HEK293 (cell line): Measurements from ENCODE around the gene SYNPO2.

ENCODE experiments used
- CTCF ChIP-seq: fragments of 450-650 bp; formaldehyde crosslinking; IDR thresholded peaks from 2 replicates; pipeline ENCODE4 v1.5.1; 2016; ENCODE audit warnings: missing biosample characterization, missing genetic modification characterization
- GLI4 ChIP-seq: fragments of 450-650 bp; formaldehyde crosslinking; IDR thresholded peaks from 2 replicates; pipeline ENCODE4 v1.5.1; 2016; ENCODE audit warnings: missing biosample characterization, missing genetic modification characterization
- KLF10 ChIP-seq: fragments of 450-650 bp; IDR thresholded peaks from 2 replicates; pipeline ENCODE4 v1.5.1; 2018; ENCODE audit warnings: missing biosample characterization, mild to moderate bottlenecking, missing genetic modification characterization
- KLF9 ChIP-seq: fragments of 450-650 bp; formaldehyde crosslinking; IDR thresholded peaks from 2 replicates; pipeline ENCODE4 v1.5.1; 2016; ENCODE audit warnings: missing biosample characterization, missing genetic modification characterization, low read depth
- SALL2 ChIP-seq: fragments of 450-650 bp; formaldehyde crosslinking; IDR thresholded peaks from 2 replicates; pipeline ENCODE4 v1.5.0; 2017; ENCODE audit warnings: missing biosample characterization, mild to moderate bottlenecking, missing genetic modification characterization, borderline replicate concordance
- SP2 ChIP-seq: fragments of 450-650 bp; formaldehyde crosslinking; IDR thresholded peaks from 2 replicates; pipeline ENCODE4 v1.5.1; 2016; ENCODE audit warnings: missing biosample characterization, missing genetic modification characterization
- ZEB2 ChIP-seq: fragments of 450-650 bp; formaldehyde crosslinking; IDR thresholded peaks from 2 replicates; pipeline ENCODE4 v1.5.1; 2016; ENCODE audit warnings: missing biosample characterization, missing genetic modification characterization
- ZFP3 ChIP-seq: fragments of 450-650 bp; formaldehyde crosslinking; IDR thresholded peaks from 2 replicates; pipeline ENCODE4 v1.5.1; 2016; ENCODE audit warnings: low read depth, missing biosample characterization, missing genetic modification characterization
- ZNF133 ChIP-seq: fragments of 450-650 bp; formaldehyde crosslinking; IDR thresholded peaks from 2 replicates; pipeline ENCODE4 v1.5.1; 2016; ENCODE audit warnings: missing biosample characterization, missing genetic modification characterization
- ZNF184 ChIP-seq: fragments of 450-650 bp; IDR thresholded peaks from 2 replicates; pipeline ENCODE4 v1.5.1; 2018; ENCODE audit warnings: missing biosample characterization, mild to moderate bottlenecking, missing genetic modification characterization
- ZNF274 ChIP-seq, 2 experiments: fragments of 200-500 bp in 1 of 2; fragments of 450-650 bp in 1 of 2; sonication (Bioruptor generic) in 1 of 2; formaldehyde crosslinking in 1 of 2; IDR thresholded peaks; 2 replicates each; pipeline versions ENCODE4 v1.5.1 to v1.6.1; 2014 to 2016; ENCODE audit warnings: borderline replicate concordance in 1 of 2, inconsistent platforms in 1 of 2, low read length in 1 of 2, missing biosample characterization in 1 of 2, missing genetic modification characterization in 1 of 2
- ZNF350 ChIP-seq: fragments of 450-650 bp; formaldehyde crosslinking; IDR thresholded peaks from 2 replicates; pipeline ENCODE4 v1.5.0; 2017; ENCODE audit warnings: missing biosample characterization, mild to moderate bottlenecking, missing genetic modification characterization

- no peak for TF ChIP-seq ZNF133 (tag by site-specific recombination)
- TF ChIP-seq ZFP3 (tag by site-specific recombination), result no peak
- no peak for TF ChIP-seq ZNF350 (tag by site-specific recombination)
- no peak for TF ChIP-seq CTCF (tag by site-specific recombination)
- TF ChIP-seq GLI4 (tag by site-specific recombination), result no peak
- TF ChIP-seq ZNF184 (tag by site-specific recombination), result no peak
- no peak for TF ChIP-seq ZNF274 (IDR thresholded peaks at IDR 0.05; ENCODE audit: low read length)
- no peak for TF ChIP-seq ZNF274 (tag by site-specific recombination; IDR thresholded peaks at IDR 0.05; ENCODE audit: borderline replicate concordance)
- no peak for TF ChIP-seq KLF10 (tag by site-specific recombination)
- TF ChIP-seq KLF9 (tag by site-specific recombination), result no peak
- TF ChIP-seq SALL2 (tag by site-specific recombination), result no peak
- no peak for TF ChIP-seq ZEB2 (tag by site-specific recombination)
- TF ChIP-seq SP2, result no peak
Observed at GRCh38 chr4:118905566-118905965, 16.9 kb downstream of the SYNPO2 start.
